NT2/D1 (cell line): ENCODE measurements around the gene LYZL4.

Experiments used
- DNase-seq: peaks from one replicate; pipeline ENCODE4 v3.0.0-alpha.2; 2011; ENCODE audit warnings: low read depth, low spot score
- H3K27me3 ChIP-seq: 2 replicates; pipeline ENCODE4 v1.6.0; 2011; ENCODE audit warnings: mild to moderate bottlenecking; ENCODE audit not compliant: insufficient read length, insufficient read depth
- H3K36me3 ChIP-seq: 2 replicates; pipeline ENCODE4 v1.6.1; 2011; ENCODE audit warnings: mild to moderate bottlenecking, low read length, mixed read lengths; ENCODE audit not compliant: insufficient read depth, insufficient read length
- H3K4me1 ChIP-seq: 2 replicates; pipeline ENCODE4 v1.5.1; 2011; ENCODE audit not compliant: insufficient read depth, insufficient read length
- H3K4me3 ChIP-seq: 2 replicates; pipeline ENCODE4 v1.5.1; 2011; ENCODE audit warnings: low read depth; ENCODE audit not compliant: insufficient read length
- H3K9ac ChIP-seq: 2 replicates; pipeline ENCODE4 v1.6.0; 2011; ENCODE audit warnings: low read depth; ENCODE audit not compliant: insufficient read length
- H3K9me3 ChIP-seq: 2 replicates; pipeline ENCODE4 v1.5.1; 2011; ENCODE audit warnings: mild to moderate bottlenecking, low read length; ENCODE audit not compliant: insufficient read depth
- SUZ12 ChIP-seq: IDR thresholded peaks from 2 replicates; pipeline ENCODE4 v1.6.1; 2011; ENCODE audit not compliant: insufficient read length, insufficient read depth; ENCODE audit errors: extremely low read depth
- YY1 ChIP-seq: IDR thresholded peaks from 2 replicates; pipeline ENCODE4 v1.6.1; 2011; ENCODE audit not compliant: insufficient read length, insufficient read depth
- ZNF274 ChIP-seq: IDR thresholded peaks from 2 replicates; pipeline ENCODE4 v1.6.1; 2011; ENCODE audit warnings: mild to moderate bottlenecking, low read depth, low read length

LYZL4 gene

DNA sequence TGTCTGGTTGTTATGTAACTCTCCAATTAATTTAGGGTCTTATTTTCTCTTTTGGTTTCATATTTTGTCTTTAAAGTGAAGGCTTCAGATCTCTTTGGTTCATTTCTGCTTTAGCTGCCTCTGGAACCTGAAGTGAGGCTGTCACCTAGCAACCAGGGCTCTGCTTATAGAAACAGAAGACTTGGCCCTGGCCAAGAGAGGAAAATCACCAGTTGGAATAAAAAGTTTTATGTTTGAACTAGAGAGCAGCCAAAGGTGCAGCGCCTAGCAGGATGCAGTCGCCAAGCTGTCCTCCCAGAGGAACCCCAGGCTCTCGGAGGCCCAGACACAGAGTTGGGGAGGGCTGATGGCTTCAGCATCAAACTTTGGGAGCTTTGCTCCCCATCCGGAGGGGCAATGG, 41.1 kb downstream of the LYZL4 start:
- peak; percentile 13 for DNase-seq
- Histone ChIP-seq H3K4me1 (peaks cover 3% of the 10 kb centered on the region), H3K36me3 (no peaks in the 10 kb centered on the region), H3K9ac (no peak overlapping the region), H3K27me3 (no peaks in the 10 kb centered on the region), H3K9me3 (peaks cover 13% of the 10 kb centered on the region; the same call in 1 of the 2 replicates), H3K4me3 (no peak overlapping the region)
- no peak for TF ChIP-seq SUZ12
- TF ChIP-seq YY1, result no peak
- no peak for TF ChIP-seq ZNF274

DNA sequence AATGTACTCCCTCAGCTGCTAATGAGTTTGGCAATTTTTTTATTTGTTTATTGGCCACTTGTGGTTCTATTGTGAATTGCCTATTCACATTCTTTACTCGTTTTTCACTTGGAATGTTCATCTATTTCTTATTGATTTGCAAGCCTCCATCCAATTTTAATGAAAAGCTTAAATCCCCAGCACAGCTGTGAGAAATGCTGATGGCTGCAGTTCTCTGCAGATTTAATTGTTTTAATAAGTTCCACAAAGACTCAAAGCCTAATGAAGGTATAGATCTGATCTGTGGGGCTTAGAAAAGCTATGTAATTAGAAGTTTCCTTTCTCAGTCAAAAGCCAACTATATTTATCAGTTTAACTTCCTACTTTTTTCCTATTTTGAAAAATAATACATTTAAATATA, 41.5 kb downstream of the LYZL4 start:
- Histone ChIP-seq H3K4me3 (no peak overlapping the region), H3K36me3 (no peaks in the 10 kb centered on the region), H3K9me3 (peaks cover 13% of the 10 kb centered on the region; the same call in 1 of the 2 replicates), H3K9ac (no peak overlapping the region), H3K27me3 (no peaks in the 10 kb centered on the region), H3K4me1 (peaks cover 3% of the 10 kb centered on the region)
- TF ChIP-seq YY1, result no peak
- TF ChIP-seq ZNF274, result no peak
- TF ChIP-seq SUZ12, result no peak
- DNase-seq, result no peak

- H3K9me3 ChIP-seq, result peaks cover 13% of the 10 kb centered on the region; the same call in 1 of the 2 replicates
- peak; percentile 15 for DNase-seq
- no peaks in the 10 kb centered on the region for H3K27me3 ChIP-seq
- no peak overlapping the region for H3K9ac ChIP-seq
- H3K4me1 ChIP-seq, result peaks cover 3% of the 10 kb centered on the region
- TF ChIP-seq SUZ12, result no peak
- TF ChIP-seq YY1, result no peak
- TF ChIP-seq ZNF274, result no peak
- H3K4me3 ChIP-seq, result no peak overlapping the region
- no peaks in the 10 kb centered on the region for H3K36me3 ChIP-seq
Measured at GRCh38 chr3:42367903-42368302, 42.5 kb downstream of the LYZL4 start.

DNA sequence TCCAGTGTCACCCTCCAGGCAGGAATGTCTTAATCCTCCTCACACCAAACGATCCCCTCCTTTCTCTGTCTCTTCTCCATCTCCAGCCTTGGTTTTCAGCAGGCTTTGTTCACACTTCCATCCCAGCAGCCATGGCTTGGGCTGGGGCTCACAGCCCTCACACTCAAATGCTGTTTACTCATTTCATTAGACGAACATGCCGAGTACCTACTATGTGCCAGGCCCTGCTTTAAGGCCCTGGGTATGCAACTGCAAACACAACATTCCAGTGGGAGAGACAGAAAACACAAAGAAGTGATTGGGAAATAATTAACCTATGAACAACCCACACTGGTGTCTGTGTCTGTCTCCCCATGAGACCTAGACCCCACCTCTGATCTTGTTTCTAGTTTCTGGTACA, 43.9 kb downstream of the LYZL4 start:
- no peak for TF ChIP-seq SUZ12
- no peak for TF ChIP-seq YY1
- TF ChIP-seq ZNF274, result no peak
- no peak overlapping the region for H3K9ac ChIP-seq

DNA sequence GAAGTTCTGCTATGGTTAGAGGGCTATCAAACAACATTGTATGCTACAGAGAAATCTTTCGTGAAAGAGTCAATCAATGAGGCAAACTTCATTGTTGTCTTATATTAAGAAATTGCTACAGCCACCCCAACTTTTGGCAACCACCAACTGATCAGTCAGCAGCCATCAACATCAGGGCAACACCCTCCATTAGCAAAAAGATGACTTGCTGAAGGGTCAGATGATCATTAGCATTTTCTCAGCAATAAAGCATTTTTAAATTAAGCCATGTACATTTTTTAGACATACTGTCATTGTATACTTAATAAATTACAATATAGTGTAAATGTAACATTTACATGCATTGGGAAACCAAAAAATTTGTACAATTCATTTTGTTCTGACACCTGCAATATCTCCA, 53.1 kb downstream of the LYZL4 start:
- Histone ChIP-seq H3K9ac (no peak overlapping the region), H3K36me3 (no peaks in the 10 kb centered on the region), H3K4me1 (no peaks in the 10 kb centered on the region), H3K9me3 (no peaks in the 10 kb centered on the region), H3K27me3 (no peaks in the 10 kb centered on the region), H3K4me3 (no peak overlapping the region)
- no peak for DNase-seq
- TF ChIP-seq ZNF274 (no peak), SUZ12 (no peak), YY1 (no peak)

More for the DNA sequence above, 43.9 kb downstream of the LYZL4 start:
- no peak overlapping the region for H3K4me3 ChIP-seq
- no peaks in the 10 kb centered on the region for H3K27me3 ChIP-seq
- H3K4me1 ChIP-seq, result peaks cover 3% of the 10 kb centered on the region
- H3K36me3 ChIP-seq, result no peaks in the 10 kb centered on the region
- DNase-seq, result peak; percentile 15
- H3K9me3 ChIP-seq, result peaks cover 13% of the 10 kb centered on the region; the same call in 1 of the 2 replicates

- Histone ChIP-seq H3K4me1 (no peaks in the 10 kb centered on the region), H3K9ac (no peak overlapping the region), H3K9me3 (peaks cover 7% of the 10 kb centered on the region; the same call in 1 of the 2 replicates), H3K4me3 (no peak overlapping the region), H3K36me3 (no peaks in the 10 kb centered on the region), H3K27me3 (no peaks in the 10 kb centered on the region)
- no peak for DNase-seq
- TF ChIP-seq ZNF274 (no peak), SUZ12 (no peak), YY1 (no peak)
Measured at GRCh38 chr3:42355612-42356011, 54.8 kb downstream of the LYZL4 start.

DNA sequence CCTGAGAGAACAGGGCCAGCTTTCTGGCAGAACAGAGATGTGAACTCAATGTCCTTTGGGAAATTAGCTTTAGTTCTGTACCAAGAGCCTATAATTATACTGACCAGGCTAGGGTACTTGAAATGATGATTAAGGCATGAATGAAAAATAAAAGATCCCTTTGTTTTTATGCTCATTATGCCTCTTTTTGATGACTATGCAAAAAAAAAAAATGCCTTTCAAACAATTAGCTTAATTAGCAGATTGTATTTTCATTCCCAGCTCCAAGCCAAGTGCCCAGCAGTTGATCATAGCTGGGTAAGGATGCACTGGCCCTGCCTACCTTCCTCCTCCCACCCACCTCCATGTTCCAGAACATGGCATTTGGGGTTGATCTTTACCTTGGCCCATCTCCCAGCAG, 56.8 kb downstream of the LYZL4 start:
- TF ChIP-seq YY1 (no peak), SUZ12 (no peak), ZNF274 (no peak)
- Histone ChIP-seq H3K4me1 (no peaks in the 10 kb centered on the region), H3K9me3 (peaks cover 7% of the 10 kb centered on the region; the same call in 1 of the 2 replicates), H3K36me3 (no peaks in the 10 kb centered on the region), H3K9ac (no peak overlapping the region), H3K27me3 (no peaks in the 10 kb centered on the region), H3K4me3 (no peak overlapping the region)
- no peak for DNase-seq
